Measurements from ENCODE around the gene DLG1. TPM values are rescaled to one million over a fixed set of nuclear protein-coding genes. Genes with fewer than 3 reads are reported as not detected.
A peak's percentile ranks its signal among the peaks of the same experiment; 100 is the strongest.

DLG1 gene
- total RNA-seq, 1 donor from 2014 or later, result 80.2 TPM

- no peak for DNase-seq
- TF ChIP-seq CTCF (IDR thresholded peaks at IDR 0.05), result no peak
- no peak for ATAC-seq
Observed at GRCh38 chr3:197168063-197168462, 130.3 kb downstream of the DLG1 start.

DNA sequence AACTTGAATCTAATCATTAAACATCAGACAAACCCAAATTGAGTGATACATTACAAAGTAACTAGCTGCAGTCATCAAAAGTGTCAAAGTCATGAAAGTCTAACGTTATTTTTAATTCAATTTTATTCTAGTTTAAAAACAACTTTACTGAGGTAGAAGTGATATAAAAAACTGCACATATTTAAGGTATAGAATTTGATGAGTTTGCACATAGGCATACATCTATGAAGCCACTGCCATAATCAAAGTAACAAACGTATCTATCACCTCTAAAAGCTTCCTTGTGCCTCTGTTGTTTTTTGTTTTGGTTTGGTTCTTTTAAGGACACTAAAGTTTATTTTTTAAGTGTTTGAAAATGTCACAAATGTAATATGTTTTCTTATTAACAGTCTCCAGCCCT lies 130.9 kb downstream of the DLG1 start:
- no peaks in the 10 kb centered on the region for H3K9me3 ChIP-seq
- H3K4me3 ChIP-seq, result no peak overlapping the region
- H3K36me3 ChIP-seq, result no peaks in the 10 kb centered on the region
- H3K27me3 ChIP-seq (ENCODE audit: low read depth), result no peaks in the 10 kb centered on the region
- intact Hi-C loops (cut with DNase I), result no loop called here
- DNase-seq (no peak), ATAC-seq (no peak)
- no peak for TF ChIP-seq CTCF (IDR thresholded peaks at IDR 0.05)
- H3K27ac ChIP-seq, result no peak overlapping the region
- H3K4me1 ChIP-seq, result no peaks in the 10 kb centered on the region

More at GRCh38 chr3:197168063-197168462, 130.3 kb downstream of the DLG1 start:
- intact Hi-C loops (cut with DNase I), result no loop called here
- Histone ChIP-seq H3K27ac (no peak overlapping the region), H3K36me3 (no peaks in the 10 kb centered on the region), H3K27me3 (ENCODE audit: low read depth) (no peaks in the 10 kb centered on the region), H3K4me1 (no peaks in the 10 kb centered on the region), H3K9me3 (no peaks in the 10 kb centered on the region), H3K4me3 (no peak overlapping the region)

DNA sequence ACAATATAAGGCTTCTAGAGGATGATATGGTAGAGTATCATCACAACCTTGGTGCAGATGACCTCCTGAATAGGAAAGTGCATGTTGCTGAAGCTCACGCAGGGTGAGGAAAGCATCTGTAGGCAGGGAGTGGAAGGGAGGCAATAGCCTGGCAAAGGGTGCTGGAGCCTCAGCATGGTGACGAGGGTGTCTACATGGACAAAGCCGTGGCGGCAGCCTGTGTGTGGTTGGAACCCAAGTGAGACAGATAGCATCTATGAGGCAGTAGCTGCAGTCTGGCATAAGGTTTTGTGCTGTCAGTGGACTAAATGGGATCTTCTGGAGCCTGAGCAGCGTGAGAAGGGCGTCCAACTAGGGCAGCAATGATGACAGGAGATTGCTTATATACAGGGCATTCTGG lies 132.5 kb downstream of the DLG1 start:
- no peak for TF ChIP-seq CTCF (IDR thresholded peaks at IDR 0.05)
- Histone ChIP-seq H3K9me3 (no peaks in the 10 kb centered on the region), H3K4me3 (no peak overlapping the region), H3K27me3 (ENCODE audit: low read depth) (no peaks in the 10 kb centered on the region), H3K36me3 (no peaks in the 10 kb centered on the region), H3K27ac (no peak overlapping the region), H3K4me1 (no peaks in the 10 kb centered on the region)
- intact Hi-C loops (cut with DNase I), result no loop called here
- DNase-seq (no peak), ATAC-seq (no peak)

GRCh38 chr3:197155046-197155445 lies 143.4 kb downstream of the DLG1 start:
- Histone ChIP-seq H3K36me3 (no peaks in the 10 kb centered on the region), H3K4me1 (peaks cover 10% of the 10 kb centered on the region), H3K27ac (no peak overlapping the region), H3K4me3 (no peak overlapping the region), H3K9me3 (peaks cover 23% of the 10 kb centered on the region), H3K27me3 (ENCODE audit: low read depth) (no peaks in the 10 kb centered on the region)
- DNase-seq, result no peak
- intact Hi-C loops (cut with DNase I), result no loop called here
- ATAC-seq, result no peak
- no peak for TF ChIP-seq CTCF (IDR thresholded peaks at IDR 0.05)

DNA sequence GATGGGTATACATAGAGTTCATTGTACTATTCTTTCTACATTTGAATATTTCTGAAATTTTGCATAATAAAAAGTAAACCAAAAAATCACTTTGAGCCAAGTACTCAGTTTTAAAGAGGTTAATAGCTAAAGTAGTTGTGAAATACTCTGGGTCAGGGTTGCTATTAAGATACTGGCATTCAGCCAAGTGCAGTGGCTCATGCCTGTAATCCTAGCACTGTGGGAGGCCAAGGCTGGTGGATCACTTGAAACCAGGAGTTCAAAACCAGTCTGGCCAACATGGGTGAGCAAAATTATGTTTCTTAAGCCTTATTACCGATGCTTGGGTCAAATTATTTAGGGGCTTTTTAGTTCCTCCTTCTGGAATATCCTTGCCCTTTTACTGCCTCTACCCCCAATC lies 146.8 kb downstream of the DLG1 start:
- Histone ChIP-seq H3K27me3 (ENCODE audit: low read depth) (no peaks in the 10 kb centered on the region), H3K4me1 (peaks cover 10% of the 10 kb centered on the region), H3K4me3 (no peak overlapping the region), H3K36me3 (no peaks in the 10 kb centered on the region), H3K27ac (no peak overlapping the region), H3K9me3 (peaks cover 19% of the 10 kb centered on the region)
- DNase-seq (no peak), ATAC-seq (peak; percentile 69 to 86)
- TF ChIP-seq CTCF (IDR thresholded peaks at IDR 0.05), result no peak
- intact Hi-C loops (cut with DNase I), result no loop called here

DNA sequence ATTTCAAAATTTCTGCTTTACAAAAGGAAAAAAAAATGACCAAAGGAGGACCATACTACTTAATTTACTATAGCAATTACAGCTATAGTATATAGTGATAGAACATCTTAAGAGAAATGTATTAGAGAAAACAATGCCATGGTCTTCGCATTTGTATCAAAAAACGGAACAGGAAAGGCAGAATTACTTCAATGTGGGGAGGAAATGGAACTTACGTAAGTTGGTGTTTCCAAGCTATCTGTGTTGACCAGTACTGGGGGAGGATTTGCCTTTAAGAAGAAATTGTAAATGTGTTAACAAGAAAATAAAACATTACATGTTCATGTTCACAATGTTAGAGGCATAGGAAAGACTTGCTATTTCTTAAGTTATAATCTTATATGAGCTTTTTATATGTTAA lies 148.9 kb downstream of the DLG1 start:
- intact Hi-C loops (cut with DNase I), result no loop called here
- Histone ChIP-seq H3K4me1 (peaks cover 10% of the 10 kb centered on the region), H3K9me3 (no peaks in the 10 kb centered on the region), H3K27me3 (ENCODE audit: low read depth) (no peaks in the 10 kb centered on the region), H3K36me3 (no peaks in the 10 kb centered on the region), H3K4me3 (no peak overlapping the region), H3K27ac (no peak overlapping the region)
- ATAC-seq, result no peak
- DNase-seq, result no peak
- TF ChIP-seq CTCF (IDR thresholded peaks at IDR 0.05), result no peak

All from lower lobe of right lung (tissue), 2 donors.